ENCODE measurements around the gene SUPT6H. TPM values are rescaled to one million over a fixed set of nuclear protein-coding genes. Genes with fewer than 3 reads are reported as not detected.

SUPT6H gene
- total and polyA plus RNA-seq, 2 of the 4 experiments (the other 2 are of a cell fraction): 41.4 to 44.8 TPM

- DNase-seq: peak; percentile 47
- peak overlapping the region; percentile 39; the same call in 1 of the 2 replicates for H3K18ac ChIP-seq (ENCODE audit: low read depth, low read length)
- ChIA-PET CTCF (interaction anchor here (1.2 to 3.5 kb wide), 2 partner anchors 18 to 25 kb away, joined by 3 to 40 read pairs; partner anchors contain the start of genes NEK8, RPL23A and TLCD1), POLR2A (ENCODE audit: unreplicated experiment) (interaction anchor here (0.5 to 1.2 kb wide), 2 partner anchors 16 to 35 kb away, joined by 3 read pairs; partner anchors contain the start of gene NEK8)
- dilution Hi-C loops (cut with HindIII; ENCODE audit: low sequenced_read_pairs, unreplicated experiment): no loop called here
- peaks cover 5 to 57% of the 10 kb centered on the region in 2 experiments; a peak in 3 of 4 replicates for H3K79me1 ChIP-seq (ENCODE audit: low read depth in 1 of 2, low read length in 2 of 2)
- H4K91ac ChIP-seq (ENCODE audit: insufficient read depth, low read depth, low read length): peak overlapping the region; percentile 91
- H3K56ac ChIP-seq (ENCODE audit: extremely low read depth, insufficient read depth, low read length): peak overlapping the region; percentile 98
- peak overlapping the region; percentile 99 for H2AK9ac ChIP-seq (replicated peaks; ENCODE audit: low read depth, low read length, poor library complexity)
- H2AK5ac ChIP-seq (ENCODE audit: low read depth, low read length): peak overlapping the region; percentile 97
- peaks cover 61% of the 10 kb centered on the region for H4K20me1 ChIP-seq (ENCODE audit: insufficient read depth, low read length)
- TF ChIP-seq, protein P1, sequence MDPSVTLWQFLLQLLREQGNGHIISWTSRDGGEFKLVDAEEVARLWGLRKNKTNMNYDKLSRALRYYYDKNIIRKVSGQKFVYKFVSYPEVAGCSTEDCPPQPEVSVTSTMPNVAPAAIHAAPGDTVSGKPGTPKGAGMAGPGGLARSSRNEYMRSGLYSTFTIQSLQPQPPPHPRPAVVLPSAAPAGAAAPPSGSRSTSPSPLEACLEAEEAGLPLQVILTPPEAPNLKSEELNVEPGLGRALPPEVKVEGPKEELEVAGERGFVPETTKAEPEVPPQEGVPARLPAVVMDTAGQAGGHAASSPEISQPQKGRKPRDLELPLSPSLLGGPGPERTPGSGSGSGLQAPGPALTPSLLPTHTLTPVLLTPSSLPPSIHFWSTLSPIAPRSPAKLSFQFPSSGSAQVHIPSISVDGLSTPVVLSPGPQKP (IDR thresholded peaks at IDR 0.05; ENCODE audit: borderline replicate concordance, low read depth, low read length): no peak
- TF ChIP-seq SMC3 (IDR thresholded peaks at IDR 0.05; ENCODE audit: low read depth, low read length) (no peak), RFX5 (IDR thresholded peaks at IDR 0.05; ENCODE audit: low read depth, low read length) (no peak), BHLHE40 (IDR thresholded peaks at IDR 0.05; ENCODE audit: low read depth, low read length) (no peak), CEBPB (IDR thresholded peaks at IDR 0.05; ENCODE audit: low read depth, low read length) (no peak), CTCF (conservative IDR thresholded peaks at IDR 0.05; ENCODE audit: low read depth, low read length) (no peak), RAD21 (IDR thresholded peaks at IDR 0.05; ENCODE audit: low read length) (no peak)
- H4K8ac ChIP-seq (ENCODE audit: low read depth in 2 of 2, low read length in 2 of 2): peak overlapping the region; percentile 83 to 97
- peak overlapping the region; percentile 78 for H3K4ac ChIP-seq (ENCODE audit: low read depth, low read length)
- H2AFZ ChIP-seq (replicated peaks; ENCODE audit: low read length, poor library complexity): peak overlapping the region; percentile 64
- peaks cover 17% of the 10 kb centered on the region; the same call in 1 of the 2 replicates for H3K9me1 ChIP-seq (ENCODE audit: insufficient read depth, low read length)
- peaks cover 36% of the 10 kb centered on the region for H3K36me3 ChIP-seq (ENCODE audit: control insufficient read depth, insufficient read depth, low read length)
- no TSS peak for BruUV-seq (replicated peaks)
- H4K5ac ChIP-seq (ENCODE audit: low read depth, low read length): peak overlapping the region; percentile 55
- peak overlapping the region; percentile 96 for H2BK5ac ChIP-seq (ENCODE audit: low read depth, low read length, poor library complexity, severe bottlenecking)
- H3K27me3 ChIP-seq (ENCODE audit: control insufficient read depth, insufficient read depth, low read length): no peaks in the 10 kb centered on the region
- H2BK20ac ChIP-seq (ENCODE audit: low read depth, low read length): no peak overlapping the region
- H3K23ac ChIP-seq (ENCODE audit: low read depth, low read length): peak overlapping the region; percentile 98
- H3K9ac ChIP-seq (ENCODE audit: low read depth, low read length): peak overlapping the region; percentile 99
- H3K4me3 ChIP-seq (ENCODE audit: insufficient read depth, low read depth, low read length): peak overlapping the region; percentile 100
- H3K4me1 ChIP-seq (ENCODE audit: control insufficient read depth, insufficient read depth, low read length): peaks cover 16% of the 10 kb centered on the region
- peak overlapping the region; percentile 96 for H3K14ac ChIP-seq (replicated peaks; ENCODE audit: low read depth, low read length)
- H3K27ac ChIP-seq (ENCODE audit: insufficient read depth, low read length): peak overlapping the region; percentile 94
- peak overlapping the region; percentile 87 for H3K4me2 ChIP-seq (ENCODE audit: low read depth, low read length)
- no peak overlapping the region for H2BK15ac ChIP-seq (ENCODE audit: low read depth, low read length)
- H3K9me3 ChIP-seq (ENCODE audit: control insufficient read depth, insufficient read depth, low read length): no peaks in the 10 kb centered on the region
- WGBS, 2 experiments (ENCODE audit: extremely low coverage in 2 of 2, insufficient read length in 1 of 2): 1% methylated on average over 14 of the region's 31 CpGs; no CpG with 5 or more reads in 1 of the 2 experiments
- intact Hi-C loops (cut with micrococcal nuclease): no loop called here
- in situ Hi-C loops (cut with MboI; ENCODE audit: low sequenced_read_pairs): no loop called here
- 0 out of 2 replicates have a peak overlapping the region, but pooled peaks have one; percentile 28 for H2BK120ac ChIP-seq (ENCODE audit: low read depth, low read length)
- ATAC-seq (ENCODE audit: low read depth): peak; percentile 7
Measured at GRCh38 chr17:28744972-28745785, 83.2 kb downstream of the SUPT6H start.

Measured in IMR-90 (cell line).